Activated CD4-positive, CD25-positive, alpha-beta regulatory T cell treated with anti-CD3 and anti-CD28 coated beads, Interleukin-2, amount 50 U/mL, for 16 hours (primary cell): ENCODE results near the gene SPTLC1.
"Not testable (repeated sequence)": the region's sequence is repeated elsewhere in the genome, so short reads cannot be mapped to it uniquely, and the experiment has no call there.

Source experiments
- DNase-seq: peaks from one replicate; pipeline ENCODE4 v3.0.0-alpha.2; 2020; ENCODE audit warnings: low read depth, low spot score

The SPTLC1 gene

DNA sequence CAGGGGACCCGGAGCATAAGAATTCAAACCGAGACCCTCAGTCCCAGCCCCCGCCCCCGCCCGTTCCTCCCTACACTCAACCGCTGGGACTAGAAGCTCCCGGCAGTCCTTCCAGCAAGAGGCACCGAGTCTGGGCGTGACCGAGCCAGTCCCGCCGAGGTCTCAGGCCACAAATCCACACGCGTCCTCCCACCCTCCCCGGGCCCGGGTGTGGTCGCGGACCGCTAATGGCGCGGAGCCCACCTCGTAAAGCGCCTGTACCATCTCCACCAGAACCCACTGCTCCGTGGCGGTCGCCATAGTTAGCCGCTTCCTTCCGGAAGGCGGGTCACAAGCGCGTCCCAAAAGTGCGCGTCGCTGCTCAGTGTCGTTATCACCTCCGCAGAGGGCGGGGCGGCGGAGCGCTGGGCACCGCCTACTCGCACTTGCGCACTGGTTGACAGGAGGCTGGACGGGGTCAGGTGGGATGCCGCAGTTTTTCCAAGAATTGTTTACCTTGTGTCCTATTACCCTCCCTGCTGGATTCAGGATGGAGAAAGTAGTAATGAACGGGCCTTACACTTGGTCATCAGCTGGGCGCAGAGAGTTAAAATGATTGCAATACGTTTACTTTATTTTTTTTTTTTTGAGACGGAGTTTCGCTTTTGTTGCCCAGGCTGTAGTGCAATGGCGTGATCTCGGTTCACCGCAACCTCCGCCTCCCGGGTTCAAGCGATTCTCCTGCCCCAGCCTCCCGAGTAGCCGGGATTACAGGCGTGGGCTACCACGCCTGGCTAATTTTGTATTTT is at the start of gene SPTLC1:
Gene SPTLC1 (minus strand): TSS at position 343 of the 788 bp plus-strand sequence. CDS start 43 bp downstream, at position 300.
- peak; percentile 90 for DNase-seq

DNA sequence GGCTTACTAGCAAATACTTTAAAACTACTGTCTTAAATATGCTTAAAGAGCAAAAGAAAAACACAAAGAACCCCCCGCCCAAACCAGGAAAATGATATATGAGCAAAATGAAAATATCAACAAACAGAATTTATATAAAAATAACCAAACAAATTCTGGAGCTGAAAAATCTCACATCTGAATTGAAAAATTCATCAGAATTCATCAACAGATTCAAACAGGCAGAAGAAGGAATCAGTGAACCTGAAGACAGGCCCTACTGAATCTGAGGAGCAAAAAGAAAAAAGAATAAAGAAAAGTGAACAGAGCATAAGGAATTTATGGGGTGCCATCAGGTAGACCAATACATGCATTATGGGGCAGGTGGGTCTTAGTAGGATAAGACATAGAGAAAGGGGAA is 49.8 kb upstream of the SPTLC1 start:
- DNase-seq = no peak

DNA sequence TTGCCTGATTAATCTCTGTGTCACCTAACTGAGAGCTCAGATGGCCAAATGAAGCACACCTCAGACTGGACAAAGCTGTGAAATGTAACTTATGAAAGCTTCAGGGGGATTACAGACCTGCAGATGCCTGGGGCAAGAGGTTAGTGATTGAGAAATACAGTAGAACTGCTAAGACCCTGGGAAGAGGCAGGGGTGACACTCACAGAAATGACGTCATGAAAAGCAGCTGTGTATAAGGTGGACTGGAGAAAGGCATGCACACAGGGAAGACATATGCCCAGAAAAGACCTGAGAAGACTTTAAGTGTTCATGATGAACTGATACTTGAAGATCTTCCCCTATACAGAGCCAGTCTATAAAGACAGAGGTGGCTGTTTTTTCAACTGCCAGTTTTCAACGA is 49.3 kb upstream of the SPTLC1 start:
- no peak for DNase-seq

GRCh38 chr9:92163276-92163675 is 48.1 kb upstream of the SPTLC1 start:
- DNase-seq = no peak

- DNase-seq = no peak
Measured at GRCh38 chr9:92160786-92161185, 45.6 kb upstream of the SPTLC1 start.

- DNase-seq = no peak
Measured at GRCh38 chr9:92159058-92159457, 43.8 kb upstream of the SPTLC1 start.

DNA sequence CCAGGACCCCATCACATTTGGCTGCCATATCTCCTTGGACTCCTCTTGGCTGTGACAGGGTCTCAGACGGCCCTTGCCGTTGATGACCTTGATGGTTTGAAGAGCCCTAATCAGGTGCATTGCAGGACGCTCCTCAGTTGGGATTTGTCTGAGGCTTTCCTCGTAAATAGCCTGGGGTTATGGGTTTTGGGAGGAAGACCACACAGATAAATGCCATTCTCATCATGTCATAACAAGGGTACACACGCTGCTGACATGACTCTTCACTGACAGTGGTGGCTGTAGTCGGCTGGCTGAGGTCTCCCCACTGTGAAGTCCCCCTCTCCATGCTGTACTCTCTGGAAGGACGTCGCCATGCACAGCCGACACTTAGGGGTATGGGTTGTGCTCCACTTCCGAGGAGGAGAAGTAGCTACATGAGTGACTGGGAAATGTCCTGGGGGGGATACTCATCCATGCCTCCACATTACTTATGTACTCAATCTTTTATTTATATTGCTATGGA is 42.9 kb upstream of the SPTLC1 start:
- no peak for DNase-seq

GRCh38 chr9:92155736-92156135 is 40.5 kb upstream of the SPTLC1 start:
- DNase-seq = not testable (repeated sequence)

DNA sequence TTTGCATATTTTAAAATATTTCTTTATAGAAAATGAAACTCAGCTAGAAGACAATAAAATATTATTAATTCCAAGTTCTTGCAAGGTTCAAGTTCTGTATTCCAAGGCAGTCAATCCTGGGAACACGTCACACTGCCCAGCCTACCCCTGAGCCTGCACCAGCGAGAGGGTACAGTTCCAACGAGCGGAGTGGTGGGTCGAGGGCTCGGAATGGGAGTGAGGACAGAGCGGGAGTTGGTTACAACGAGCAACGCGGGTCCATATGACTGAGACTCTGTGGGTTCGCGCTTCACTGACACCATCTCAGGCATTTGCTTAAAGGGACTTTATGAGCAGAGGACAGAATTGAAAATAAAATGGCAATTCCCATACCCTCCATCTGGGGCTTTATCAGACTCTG is 40.0 kb upstream of the SPTLC1 start:
- no peak for DNase-seq

GRCh38 chr9:92153466-92154415 is 38.5 kb upstream of the SPTLC1 start:
- DNase-seq = not testable (repeated sequence)

- DNase-seq = no peak
Measured at GRCh38 chr9:92151691-92152393, 36.6 kb upstream of the SPTLC1 start.

DNA sequence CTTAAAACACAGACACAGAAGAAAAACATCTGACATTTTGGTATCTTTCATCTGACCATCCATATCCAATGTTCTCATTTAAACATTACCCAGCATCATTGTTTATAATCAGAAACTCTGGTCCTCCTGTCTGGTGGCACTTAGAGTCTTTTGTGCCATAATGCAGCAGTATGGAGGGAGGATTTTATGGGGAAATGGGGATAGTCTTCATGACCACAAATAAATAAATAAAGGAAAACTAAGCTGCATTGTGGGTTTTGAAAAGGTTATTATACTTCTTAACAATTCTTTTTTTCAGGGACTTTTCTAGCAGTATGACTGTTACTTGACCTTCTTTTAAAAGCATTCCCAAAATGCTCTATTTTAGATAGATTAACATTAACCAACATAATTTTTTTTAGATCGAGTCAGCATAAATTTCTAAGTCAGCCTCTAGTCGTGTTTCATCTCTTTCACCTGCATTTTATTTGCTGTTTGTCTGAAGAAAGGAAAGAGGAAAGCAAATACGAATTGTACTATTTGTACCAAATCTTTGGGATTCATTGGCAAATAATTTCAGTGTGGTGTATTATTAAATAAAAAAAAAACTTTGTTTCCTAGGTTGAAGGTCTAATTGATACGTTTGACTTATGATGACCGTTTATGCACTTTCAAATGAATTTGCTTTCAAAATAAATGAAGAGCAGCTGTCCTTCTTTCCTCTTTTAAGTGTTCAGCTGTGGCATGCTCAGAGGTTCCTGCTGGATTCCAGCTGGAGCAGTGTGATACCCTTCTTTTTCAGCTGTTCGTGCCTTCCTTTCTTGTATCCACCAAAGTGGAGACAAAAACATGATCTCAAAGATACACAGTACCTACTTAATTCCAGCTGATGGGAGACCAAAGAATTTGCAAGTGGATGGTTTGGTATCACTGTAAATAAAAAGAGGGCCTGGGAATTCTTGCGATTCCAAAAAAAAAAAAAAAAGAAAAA is 35.6 kb upstream of the SPTLC1 start:
- not testable (repeated sequence) for DNase-seq

GRCh38 chr9:92147852-92148180 is 32.6 kb upstream of the SPTLC1 start:
- DNase-seq = no peak

DNA sequence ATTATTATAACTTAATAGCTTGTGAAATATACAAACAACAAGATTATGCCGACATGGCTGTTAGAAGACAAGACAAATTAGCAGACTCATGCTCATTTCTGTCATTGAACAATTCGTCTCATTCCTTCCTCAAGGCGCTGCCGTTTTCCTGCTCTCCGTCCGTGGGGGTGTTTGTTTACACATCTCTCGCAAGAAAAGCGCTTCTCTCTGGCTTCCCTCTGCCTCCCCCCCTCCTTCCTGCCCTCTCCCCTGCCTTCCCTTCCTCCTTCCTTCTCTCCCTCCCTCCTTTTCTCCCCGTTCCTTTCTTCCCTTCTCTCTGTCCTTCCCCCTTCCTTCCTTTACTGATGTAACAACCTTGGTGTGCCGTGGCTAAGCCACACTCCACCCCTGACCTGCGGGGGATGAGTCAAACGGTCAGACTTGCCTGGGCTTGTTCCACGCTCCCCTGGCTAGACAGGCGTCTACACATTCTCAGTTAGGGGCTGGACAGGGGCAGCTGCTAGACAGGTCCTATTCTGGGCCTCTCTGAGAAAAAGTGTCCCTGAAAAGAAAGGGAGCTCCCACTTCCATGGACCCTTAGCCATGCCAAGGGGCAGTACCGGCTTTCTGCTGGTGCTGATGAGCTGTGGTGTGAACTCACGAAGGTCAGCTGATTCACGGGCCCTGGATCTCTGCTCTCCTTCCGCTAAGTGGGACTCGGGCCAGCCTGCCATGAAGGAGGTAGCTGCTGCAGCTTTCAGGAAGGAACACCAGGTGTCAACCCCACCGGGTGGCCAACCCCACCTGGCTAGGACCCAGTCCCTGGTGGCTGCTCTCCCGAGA is 32.0 kb upstream of the SPTLC1 start:
- DNase-seq = no peak

- DNase-seq = no peak
Measured at GRCh38 chr9:92146610-92147009, 31.4 kb upstream of the SPTLC1 start.

DNA sequence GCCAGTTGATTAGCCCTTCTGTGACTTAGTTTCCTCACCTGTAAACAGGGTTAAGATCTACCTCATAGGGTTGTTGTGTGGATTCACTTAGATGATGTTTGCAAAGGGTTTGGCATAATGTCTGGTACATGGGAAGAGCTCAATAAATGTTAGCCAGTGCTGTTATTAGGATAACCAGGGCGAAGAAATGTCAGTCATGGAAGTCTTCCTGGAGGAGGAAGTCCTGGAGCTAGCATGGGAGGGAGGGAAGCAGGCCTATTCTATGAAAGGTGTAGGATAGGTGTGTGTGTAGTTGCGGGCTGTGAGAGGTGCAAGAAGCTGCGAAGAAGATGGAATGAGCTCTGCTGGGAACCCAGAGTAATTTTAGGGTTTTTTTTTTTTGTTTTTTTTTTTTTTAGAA is 30.6 kb upstream of the SPTLC1 start:
- DNase-seq = not testable (repeated sequence)

DNA sequence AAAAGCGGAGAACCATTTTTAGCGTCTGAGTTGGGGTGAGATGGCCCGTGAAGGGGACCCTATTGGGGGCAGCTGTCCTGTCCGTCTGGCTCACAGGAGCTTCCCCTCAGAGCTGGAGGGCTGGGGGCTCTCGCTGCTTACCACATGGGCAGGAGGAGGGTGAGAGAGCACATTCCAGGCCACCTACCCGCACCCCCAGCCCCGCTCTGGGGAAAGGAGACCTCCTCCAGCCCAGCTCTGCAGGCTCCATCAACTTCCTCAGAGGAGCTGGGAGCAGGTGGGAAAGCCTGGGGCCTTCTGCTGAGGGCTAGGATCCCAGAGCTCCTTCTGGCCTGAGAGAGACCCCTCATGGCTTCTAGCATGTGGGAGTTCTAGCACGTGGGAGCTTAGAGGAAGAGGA is 27.1 kb upstream of the SPTLC1 start:
- no peak for DNase-seq

- no peak for DNase-seq
Measured at GRCh38 chr9:92141144-92142129, 26.2 kb upstream of the SPTLC1 start.

DNA sequence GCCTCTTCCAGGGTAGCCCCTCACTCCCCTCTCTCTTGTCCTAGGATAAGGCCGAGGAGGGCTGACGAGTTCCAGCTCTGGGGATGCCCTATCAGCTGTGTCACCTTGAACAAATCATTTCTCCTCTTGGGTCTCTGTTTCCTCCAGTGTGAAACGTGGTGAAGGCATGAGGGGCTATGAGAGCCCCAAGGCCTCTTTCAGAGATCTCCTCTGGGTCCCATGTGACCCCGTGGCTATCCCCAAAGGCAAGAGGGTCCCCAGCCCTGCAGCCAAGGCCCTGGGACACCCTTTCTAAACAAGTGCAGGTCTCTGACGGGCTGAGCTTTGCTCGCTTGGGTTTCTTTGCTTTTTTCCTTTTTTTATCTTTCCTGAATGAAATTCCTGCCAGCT is 25.5 kb upstream of the SPTLC1 start:
- no peak for DNase-seq
